ENCODE measurements around the gene CPA4. TPM values are rescaled to one million over a fixed set of nuclear protein-coding genes. Genes with fewer than 3 reads are reported as not detected.

Gene CPA4
- total RNA-seq, 4 donors from 2014 or later = 5.3 to 12.3 (median 9.6) TPM

DNA sequence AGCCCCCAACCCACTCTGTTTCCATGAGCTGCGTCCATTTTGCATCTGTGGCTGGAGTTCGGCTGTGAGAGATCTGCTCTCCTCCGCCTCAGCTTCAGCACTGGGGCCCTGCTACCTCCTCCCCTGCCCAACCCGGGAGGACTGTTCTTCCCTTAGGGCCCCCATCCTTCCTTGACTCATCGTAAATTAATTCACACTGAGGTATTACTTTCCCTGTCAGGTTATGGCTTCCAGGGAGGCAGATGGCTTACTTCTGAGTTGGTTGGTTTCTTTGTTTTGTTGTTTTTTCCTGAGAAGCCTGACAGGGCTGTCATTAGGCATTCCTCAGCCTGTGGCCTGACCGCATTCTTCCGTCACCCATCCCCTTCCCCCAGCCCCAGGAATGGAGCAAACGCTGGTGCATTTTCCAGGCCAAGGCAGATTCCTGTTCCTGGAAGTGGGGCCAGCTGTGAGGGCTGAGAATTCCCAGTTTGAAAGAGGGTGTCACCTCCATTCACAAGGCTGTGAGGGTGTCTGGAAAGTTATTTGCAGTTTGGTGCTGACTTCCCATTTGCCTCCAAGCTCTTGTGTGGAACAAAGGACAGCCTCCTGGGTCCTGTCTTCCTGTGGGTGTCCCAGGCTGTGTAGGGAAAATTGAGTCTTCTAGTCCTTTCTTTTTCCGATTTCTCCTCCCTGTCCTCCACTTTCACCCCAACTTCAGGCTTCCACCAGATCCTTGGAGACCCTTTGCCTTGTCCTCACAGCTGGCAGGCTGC, 63.3 kb downstream of the CPA4 start:
- TF ChIP-seq, protein P1, sequence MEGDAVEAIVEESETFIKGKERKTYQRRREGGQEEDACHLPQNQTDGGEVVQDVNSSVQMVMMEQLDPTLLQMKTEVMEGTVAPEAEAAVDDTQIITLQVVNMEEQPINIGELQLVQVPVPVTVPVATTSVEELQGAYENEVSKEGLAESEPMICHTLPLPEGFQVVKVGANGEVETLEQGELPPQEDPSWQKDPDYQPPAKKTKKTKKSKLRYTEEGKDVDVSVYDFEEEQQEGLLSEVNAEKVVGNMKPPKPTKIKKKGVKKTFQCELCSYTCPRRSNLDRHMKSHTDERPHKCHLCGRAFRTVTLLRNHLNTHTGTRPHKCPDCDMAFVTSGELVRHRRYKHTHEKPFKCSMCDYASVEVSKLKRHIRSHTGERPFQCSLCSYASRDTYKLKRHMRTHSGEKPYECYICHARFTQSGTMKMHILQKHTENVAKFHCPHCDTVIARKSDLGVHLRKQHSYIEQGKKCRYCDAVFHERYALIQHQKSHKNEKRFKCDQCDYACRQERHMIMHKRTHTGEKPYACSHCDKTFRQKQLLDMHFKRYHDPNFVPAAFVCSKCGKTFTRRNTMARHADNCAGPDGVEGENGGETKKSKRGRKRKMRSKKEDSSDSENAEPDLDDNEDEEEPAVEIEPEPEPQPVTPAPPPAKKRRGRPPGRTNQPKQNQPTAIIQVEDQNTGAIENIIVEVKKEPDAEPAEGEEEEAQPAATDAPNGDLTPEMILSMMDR (IDR thresholded peaks at IDR 0.05) = no peak
- no peak for TF ChIP-seq POLR2A (IDR thresholded peaks at IDR 0.05)
- Histone ChIP-seq H3K36me3 (no peaks in the 10 kb centered on the region), H3K9me3 (peaks cover 0 to 14% (median 3%) of the 10 kb centered on the region in 3 donors), H3K4me1 (peaks cover 11 to 65% (median 31%) of the 10 kb centered on the region in 3 donors), H3K27ac (peak overlapping the region; percentile 67 to 86 (median 80)), H3K4me3 (peak overlapping the region in 1 of 4 donors; percentile 22), H3K27me3 (no peaks in the 10 kb centered on the region)
- DNase-seq = no peak
- intact Hi-C loops (cut with DNase I) = no loop called here
- WGBS, 2 donors = 29 to 36% methylated on average over 7 to 8 of the region's 9 CpGs

DNA sequence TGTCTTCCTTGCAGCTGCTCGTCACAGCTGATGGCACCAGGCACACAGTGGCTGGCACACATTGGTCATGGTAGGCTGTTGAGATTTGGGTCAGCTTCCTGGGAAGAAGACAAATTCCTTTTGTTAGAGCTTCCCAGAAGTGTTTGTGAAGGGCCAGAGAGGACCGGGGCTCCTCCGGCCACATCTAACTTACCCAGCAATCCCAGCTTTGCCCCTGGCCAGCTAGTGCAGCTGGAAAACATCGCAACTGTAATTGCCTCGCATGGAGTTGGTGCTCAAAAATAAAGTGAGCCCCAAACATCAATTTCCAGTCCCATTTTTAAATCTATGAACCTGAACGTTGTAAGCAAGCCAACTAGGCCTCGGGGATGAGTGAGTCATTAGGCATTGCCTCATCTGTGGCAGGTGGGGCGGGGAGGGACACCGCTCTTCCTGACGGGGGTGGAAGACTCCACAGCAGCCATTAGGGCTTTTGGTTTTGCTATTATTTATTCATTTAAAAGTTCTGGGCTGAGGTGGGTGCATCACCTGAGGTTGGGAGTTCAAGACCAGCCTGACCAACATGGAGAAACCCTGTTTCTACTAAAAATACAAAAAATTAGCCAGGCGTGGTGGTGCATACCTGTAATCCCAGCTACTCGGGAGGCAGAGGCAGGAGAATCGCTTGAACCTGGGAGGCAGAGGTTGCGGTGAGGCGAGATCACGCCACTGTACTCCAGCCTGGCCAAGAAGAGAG, 64.1 kb downstream of the CPA4 start:
- Histone ChIP-seq H3K4me3 (peak overlapping the region in 1 of 4 donors; percentile 22), H3K4me1 (peaks cover 11 to 59% (median 25%) of the 10 kb centered on the region in 3 donors), H3K27me3 (no peaks in the 10 kb centered on the region), H3K36me3 (no peaks in the 10 kb centered on the region), H3K27ac (peak overlapping the region; percentile 67 to 86 (median 80)), H3K9me3 (peaks cover 0 to 14% (median 3%) of the 10 kb centered on the region in 3 donors)
- no peak for DNase-seq
- intact Hi-C loops (cut with DNase I) = no loop called here
- TF ChIP-seq, protein P1 (IDR thresholded peaks at IDR 0.05) = peak in 1 of 6 experiments; percentile 6
- TF ChIP-seq POLR2A (IDR thresholded peaks at IDR 0.05) = no peak
- WGBS, 2 donors = 40 to 50% methylated on average over 9 to 16 of the region's 16 CpGs

DNA sequence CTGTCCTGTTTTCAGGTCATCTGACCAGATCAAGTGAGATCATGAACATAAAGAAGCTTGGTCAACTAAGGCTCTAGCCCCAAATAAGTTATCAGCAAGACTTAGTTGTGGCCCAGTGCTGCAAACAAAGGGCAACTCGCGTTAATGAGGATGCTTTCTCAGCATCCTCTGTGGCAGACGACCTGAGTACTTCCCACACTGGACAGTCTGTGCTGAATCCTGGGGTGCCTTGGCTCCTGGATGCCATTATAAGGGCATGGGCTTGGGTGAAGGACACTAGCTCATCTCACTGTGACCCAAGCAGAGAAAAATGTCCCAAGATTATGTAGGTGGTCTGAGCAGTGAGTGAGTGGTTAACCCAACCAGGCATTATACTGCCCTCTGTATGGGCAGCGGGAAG, 65.5 kb downstream of the CPA4 start:
- DNase-seq = no peak
- intact Hi-C loops (cut with DNase I) = no loop called here
- peaks cover 17 to 54% (median 24%) of the 10 kb centered on the region in 3 donors for H3K4me1 ChIP-seq
- no peaks in the 10 kb centered on the region for H3K36me3 ChIP-seq
- H3K9me3 ChIP-seq = peaks cover 0 to 14% (median 3%) of the 10 kb centered on the region in 3 donors
- no peak overlapping the region for H3K4me3 ChIP-seq
- 98 to 100% methylated on average over 4 of the region's 4 CpGs for WGBS, 2 donors
- TF ChIP-seq, protein P1 (IDR thresholded peaks at IDR 0.05) = no peak
- TF ChIP-seq POLR2A (IDR thresholded peaks at IDR 0.05) = no peak
- no peaks in the 10 kb centered on the region for H3K27me3 ChIP-seq
- H3K27ac ChIP-seq = no peak overlapping the region

DNA sequence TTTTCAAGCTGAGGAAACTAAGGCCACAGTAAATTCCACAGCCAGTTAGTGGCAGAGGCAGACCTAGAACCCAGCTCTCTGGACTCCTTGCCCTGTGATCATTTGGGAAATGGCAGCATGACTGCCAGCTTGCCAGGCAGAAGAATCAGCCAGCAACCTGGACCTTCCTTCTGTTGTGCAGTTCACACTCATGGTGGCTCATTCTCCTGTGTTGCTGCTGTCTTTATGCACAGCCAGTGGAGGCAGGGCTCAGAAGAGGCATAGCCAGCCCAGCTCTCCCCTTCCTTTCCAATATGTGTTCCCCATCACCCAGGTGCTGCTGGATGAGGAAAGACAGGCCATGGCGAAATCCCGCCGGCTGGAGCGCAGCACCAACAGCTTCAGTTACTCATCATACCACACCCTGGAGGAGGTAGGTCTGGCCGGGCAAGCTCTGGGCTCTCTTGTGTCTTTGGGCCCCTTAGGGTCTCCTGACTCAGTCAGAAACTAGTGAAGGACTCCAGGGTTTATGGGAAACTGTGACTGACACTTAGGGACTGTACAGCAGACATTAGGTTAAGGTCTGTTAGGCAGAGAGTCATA, 66.4 kb downstream of the CPA4 start:
- Histone ChIP-seq H3K9me3 (peaks cover 0 to 14% (median 3%) of the 10 kb centered on the region in 3 donors), H3K27me3 (no peaks in the 10 kb centered on the region), H3K4me3 (no peak overlapping the region), H3K27ac (peak overlapping the region in 2 of 4 donors; percentile 9 to 58), H3K36me3 (no peaks in the 10 kb centered on the region), H3K4me1 (peaks cover 19 to 61% (median 30%) of the 10 kb centered on the region in 3 donors)
- WGBS, 2 donors = 15 to 60% methylated on average over 1 to 5 of the region's 5 CpGs
- intact Hi-C loops (cut with DNase I) = no loop called here
- TF ChIP-seq POLR2A (IDR thresholded peaks at IDR 0.05) = no peak
- TF ChIP-seq, protein P1 (IDR thresholded peaks at IDR 0.05) = no peak
- DNase-seq = no peak
